H7 (cell line): Measurements from ENCODE around the gene PGAP6. TPM values are rescaled to one million over a fixed set of nuclear protein-coding genes. Genes with fewer than 3 reads are reported as not detected.
A peak's percentile ranks its signal among the peaks of the same experiment; 100 is the strongest.
"Not testable (repeated sequence)": the region's sequence is repeated elsewhere in the genome, so short reads cannot be mapped to it uniquely, and the experiment has no call there.

ENCODE experiments used
- DNase-seq: peaks from one replicate; pipeline ENCODE4 v3.0.0; 2012
- H3K27me3 ChIP-seq: 2 replicates; pipeline ENCODE4 v1.6.0; 2011; ENCODE audit warnings: mild to moderate bottlenecking, low read length; ENCODE audit not compliant: control insufficient read depth, insufficient read depth
- H3K36me3 ChIP-seq: replicated peaks from 2 replicates; pipeline ENCODE4 v1.5.1; 2011; ENCODE audit warnings: low read length; ENCODE audit not compliant: control insufficient read depth, insufficient read depth
- H3K4me3 ChIP-seq: 2 replicates; pipeline ENCODE4 v1.5.1; 2011; ENCODE audit warnings: low read depth, mild to moderate bottlenecking, control low read depth, low read length, moderate library complexity; ENCODE audit not compliant: insufficient read depth
- total RNA-seq: library from RNA; depleted of rRNA; stranded (reverse); fragments of >200 nt; shearing (Covaris generic); gene quantifications from 2 replicates; pipeline ENCODE4 v1.2.3, GENCODE V29; 2014

The PGAP6 gene
- total RNA-seq, 1 experiment from 2014 or later, result 107 TPM

DNA sequence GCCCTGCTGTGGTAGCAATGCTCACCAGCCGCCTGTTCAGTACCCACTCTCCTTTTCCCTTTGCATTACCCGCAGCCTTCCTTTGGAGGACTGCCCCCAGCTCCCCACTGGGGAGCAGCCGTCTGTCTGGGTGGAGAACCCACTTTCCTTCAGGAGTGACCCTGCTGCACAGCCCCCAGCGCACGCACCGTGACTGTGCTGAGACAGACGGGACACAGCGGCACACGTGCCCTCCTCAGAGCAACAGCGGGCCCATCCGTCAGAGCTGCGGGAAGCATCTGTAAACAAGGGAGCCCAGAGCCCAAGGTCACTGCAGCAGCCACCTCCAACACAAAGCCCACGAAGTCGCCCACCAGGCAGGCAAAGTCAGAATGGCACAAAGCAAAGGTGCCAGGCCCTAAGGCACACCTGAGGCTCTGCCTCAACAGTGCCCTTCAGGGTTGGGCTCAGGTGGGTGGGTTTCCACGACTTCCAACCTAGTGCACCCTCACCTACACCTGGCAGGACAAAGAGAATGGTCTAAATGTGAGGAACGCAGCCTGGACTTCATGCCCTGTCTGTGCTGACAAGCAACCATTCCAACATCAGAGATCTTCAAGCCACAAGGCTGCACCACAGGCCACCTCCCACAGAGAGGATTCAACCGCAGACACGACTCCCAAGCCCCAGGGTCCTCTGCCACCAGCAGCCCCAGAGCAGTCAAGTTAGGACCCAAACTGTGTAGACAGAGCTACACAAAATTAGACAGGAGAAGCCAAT is 39.1 kb downstream of the PGAP6 start:
- peaks cover 9% of the 10 kb centered on the region for H3K36me3 ChIP-seq
- no peak overlapping the region for H3K4me3 ChIP-seq
- DNase-seq, result peak; percentile 54
- no peaks in the 10 kb centered on the region for H3K27me3 ChIP-seq

DNA sequence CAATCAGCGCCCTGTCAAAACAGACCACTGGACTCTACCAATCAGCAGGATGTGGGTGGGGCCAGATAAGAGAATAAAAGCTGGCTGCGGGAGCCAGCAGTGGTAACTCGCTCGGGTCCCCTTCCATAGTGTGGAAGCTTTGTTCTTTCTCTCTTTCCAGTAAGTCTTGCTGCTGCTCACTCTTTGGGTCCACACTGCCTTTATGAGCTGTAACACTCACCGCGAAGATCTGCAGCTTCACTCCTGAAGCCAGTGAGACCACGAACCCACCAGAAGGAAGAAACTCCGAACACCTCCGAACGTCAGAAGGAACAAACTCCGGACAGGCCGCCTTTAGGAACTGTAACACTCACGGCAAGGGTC is 39.8 kb downstream of the PGAP6 start:
- H3K4me3 ChIP-seq, H3K36me3 ChIP-seq, DNase-seq, H3K27me3 ChIP-seq: not testable (repeated sequence)

DNA sequence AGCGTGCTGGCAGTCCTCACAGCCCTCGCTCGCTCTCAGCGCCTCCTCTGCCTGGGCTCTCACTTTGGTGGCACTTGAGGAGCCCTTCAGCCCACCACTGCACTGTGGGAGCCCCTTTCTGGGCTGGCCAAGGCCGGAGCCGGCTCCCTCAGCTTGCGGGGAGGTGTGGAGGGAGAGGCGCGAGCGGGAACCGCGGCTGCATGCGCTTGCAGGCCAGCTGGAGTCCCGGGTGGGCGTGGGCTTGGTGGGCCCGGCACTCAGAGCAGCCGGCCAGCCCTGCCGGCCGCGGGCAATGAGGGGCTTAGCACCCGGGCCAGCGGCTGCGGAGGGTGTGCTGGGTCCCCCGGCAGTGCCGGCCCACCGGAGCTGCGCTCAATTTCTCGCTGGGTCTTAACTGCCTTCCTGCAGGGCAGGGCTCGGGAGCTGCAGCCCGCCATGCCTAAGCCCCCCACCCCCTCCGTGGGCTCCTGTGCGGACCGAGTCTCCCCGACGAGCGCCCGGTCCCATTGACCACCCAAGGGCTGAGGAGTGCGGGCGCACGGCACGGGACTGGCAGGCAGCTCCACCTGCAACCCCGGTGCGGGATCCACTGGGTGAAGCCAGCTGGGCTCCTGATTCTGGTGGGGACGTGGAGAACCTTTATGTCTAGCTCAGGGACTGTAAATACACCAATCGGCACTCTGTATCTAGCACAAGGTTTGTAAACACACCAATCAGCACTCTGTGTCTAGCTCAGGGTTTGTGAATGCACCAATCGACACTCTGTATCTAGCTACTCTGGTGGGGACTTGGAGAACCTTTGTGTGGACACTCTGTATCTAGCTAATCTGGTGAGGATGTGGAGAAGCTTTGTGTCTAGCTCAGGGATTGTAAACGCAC is 40.4 kb downstream of the PGAP6 start:
- not testable (repeated sequence) for H3K4me3 ChIP-seq, H3K36me3 ChIP-seq, DNase-seq, H3K27me3 ChIP-seq

GRCh38 chr16:340370-341091 is 41.2 kb downstream of the PGAP6 start:
- Histone ChIP-seq H3K36me3 (peaks cover 2% of the 10 kb centered on the region), H3K4me3 (no peak overlapping the region), H3K27me3 (no peaks in the 10 kb centered on the region)
- peak; percentile 61 for DNase-seq

DNA sequence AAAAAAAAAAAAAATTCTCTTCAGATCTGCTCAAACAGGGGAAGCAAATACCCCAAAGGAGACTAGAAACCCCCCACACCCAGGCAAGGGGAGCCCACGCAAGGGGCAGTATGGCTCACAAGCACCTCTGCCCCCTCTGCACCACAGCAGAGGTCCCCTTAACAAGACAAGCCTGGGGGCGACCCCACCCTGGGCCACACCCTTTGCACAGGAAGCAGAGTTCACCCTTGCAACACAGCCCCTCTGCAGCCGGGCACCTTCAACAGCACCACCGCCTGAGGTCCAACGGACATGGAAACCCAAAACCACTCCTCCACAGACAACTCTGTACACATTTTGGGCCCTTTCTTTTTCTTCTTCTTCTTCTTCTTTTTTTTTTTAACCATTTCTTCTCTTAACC is 42.1 kb downstream of the PGAP6 start:
- no peak for DNase-seq
- H3K36me3 ChIP-seq, result no peaks in the 10 kb centered on the region

GRCh38 chr16:337975-338575 is 43.7 kb downstream of the PGAP6 start:
- Histone ChIP-seq H3K4me3 (no peak overlapping the region), H3K36me3 (no peaks in the 10 kb centered on the region), H3K27me3 (no peaks in the 10 kb centered on the region)
- no peak for DNase-seq

More for the DNA sequence above, 42.1 kb downstream of the PGAP6 start:
- Histone ChIP-seq H3K27me3 (no peaks in the 10 kb centered on the region), H3K4me3 (no peak overlapping the region)

DNA sequence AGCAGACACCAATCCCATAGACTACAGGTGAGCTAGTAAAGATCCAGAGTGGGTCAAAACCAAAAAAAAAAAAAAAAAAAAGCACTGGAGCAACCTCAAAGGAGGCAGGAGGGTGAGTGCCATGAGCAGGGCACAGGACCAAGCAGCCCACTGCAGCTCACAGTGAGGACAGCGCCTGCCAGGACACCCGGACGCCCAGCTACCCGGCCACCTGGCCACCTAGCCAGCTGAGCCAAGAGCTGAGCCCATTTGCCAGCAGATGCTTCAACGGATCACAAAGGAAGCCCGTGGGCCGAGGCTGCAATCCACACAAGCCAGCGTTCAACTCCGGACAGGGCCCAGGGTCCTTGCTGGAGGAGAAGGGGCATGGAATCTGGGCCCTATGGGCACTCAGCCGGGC is 44.3 kb downstream of the PGAP6 start:
- H3K36me3 ChIP-seq, result no peaks in the 10 kb centered on the region
- H3K4me3 ChIP-seq, result no peak overlapping the region
- DNase-seq, result peak; percentile 65
- no peaks in the 10 kb centered on the region for H3K27me3 ChIP-seq

GRCh38 chr16:336269-336668 is 45.5 kb downstream of the PGAP6 start:
- DNase-seq, result no peak
- no peak overlapping the region for H3K4me3 ChIP-seq
- H3K27me3 ChIP-seq, result no peaks in the 10 kb centered on the region
- no peaks in the 10 kb centered on the region for H3K36me3 ChIP-seq

- H3K27me3 ChIP-seq, H3K4me3 ChIP-seq, H3K36me3 ChIP-seq, DNase-seq: not testable (repeated sequence)
Observed at GRCh38 chr16:334861-335632, 46.7 kb downstream of the PGAP6 start.

DNA sequence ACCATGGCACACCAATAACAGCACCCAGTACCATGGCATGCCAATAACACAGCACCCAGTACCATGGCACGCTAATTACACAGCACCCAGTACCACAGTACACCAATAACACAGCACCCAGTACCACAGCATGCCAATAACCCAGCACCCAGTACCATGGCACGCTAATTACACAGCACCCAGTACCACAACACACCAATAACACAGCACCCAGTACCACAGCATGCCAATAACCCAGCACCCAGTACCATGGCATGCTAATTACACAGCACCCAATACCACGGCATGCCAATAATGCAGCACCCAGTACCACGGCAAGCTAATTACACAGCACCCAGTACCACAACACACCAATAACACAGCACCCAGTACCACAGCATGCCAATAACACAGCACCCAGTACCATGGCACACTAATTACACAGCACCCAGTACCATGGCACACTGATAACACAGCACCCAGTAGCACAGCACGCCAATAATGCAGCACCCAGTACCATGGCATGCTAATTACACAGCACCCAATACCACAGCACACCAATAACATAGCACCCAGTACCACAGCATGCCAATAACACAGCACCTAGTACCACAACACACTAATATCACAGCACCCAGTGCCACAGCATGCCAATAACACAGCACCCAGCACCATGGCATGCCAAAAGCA is 47.5 kb downstream of the PGAP6 start:
- DNase-seq, H3K27me3 ChIP-seq, H3K36me3 ChIP-seq, H3K4me3 ChIP-seq: not testable (repeated sequence)

GRCh38 chr16:333406-334094 is 48.2 kb downstream of the PGAP6 start:
- DNase-seq, result no peak
- Histone ChIP-seq H3K36me3 (no peaks in the 10 kb centered on the region), H3K27me3 (no peaks in the 10 kb centered on the region), H3K4me3 (no peak overlapping the region)

- H3K36me3 ChIP-seq, H3K4me3 ChIP-seq, H3K27me3 ChIP-seq: not testable (repeated sequence)
- peak; percentile 40 for DNase-seq
Observed at GRCh38 chr16:331181-331814, 50.5 kb downstream of the PGAP6 start.

DNA sequence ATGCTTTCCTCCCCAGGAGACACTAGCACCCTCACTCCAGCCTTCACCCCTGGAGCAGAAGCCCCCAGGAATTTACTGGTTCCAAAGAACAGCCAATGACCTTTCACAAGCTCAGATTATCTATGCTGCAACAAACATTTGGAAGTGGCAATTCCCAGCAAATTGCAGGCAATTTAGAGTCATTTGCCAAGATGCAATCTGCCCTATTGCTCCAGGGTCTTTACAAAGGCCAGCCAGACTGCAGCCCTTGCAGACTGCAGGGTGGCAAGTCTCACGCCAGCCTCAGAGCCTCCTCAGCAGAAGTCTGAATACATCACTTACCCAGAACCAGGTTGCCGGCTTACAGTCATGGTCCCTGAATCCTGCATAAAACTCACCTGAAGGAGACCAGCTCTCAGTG is 51.0 kb downstream of the PGAP6 start:
- H3K4me3 ChIP-seq, result no peak overlapping the region
- no peaks in the 10 kb centered on the region for H3K27me3 ChIP-seq
- peak; percentile 42 for DNase-seq
- H3K36me3 ChIP-seq, result no peaks in the 10 kb centered on the region
